Parathyroid adenoma (tissue), 2 donors: Measurements from ENCODE around the gene BHLHA15.

Experiments used
- H2AFZ ChIP-seq: fragments of 300-600 bp; sonication (generic); one replicate; pipeline ENCODE4 v1.7.0; 2017; ENCODE audit warnings: antibody characterized with exemption, mild to moderate bottlenecking
- H3K27ac ChIP-seq: fragments of 300-600 bp; sonication (generic); one replicate; pipeline ENCODE4 v1.7.0; 2017
- H3K27me3 ChIP-seq: fragments of 300-600 bp; sonication (generic); one replicate; pipeline ENCODE4 v1.7.0; 2017; ENCODE audit warnings: low read length; ENCODE audit not compliant: control insufficient read depth, insufficient read depth
- H3K36me3 ChIP-seq: fragments of 300-600 bp; sonication (generic); one replicate; pipeline ENCODE4 v1.7.0; 2017; ENCODE audit warnings: low read length; ENCODE audit not compliant: control insufficient read depth, insufficient read depth
- H3K4me1 ChIP-seq: fragments of 300-600 bp; sonication (generic); one replicate; pipeline ENCODE4 v1.7.0; 2017; ENCODE audit warnings: control low read depth
- H3K4me2 ChIP-seq: fragments of 300-600 bp; sonication (generic); one replicate; pipeline ENCODE4 v1.7.0; 2017; ENCODE audit warnings: low read length
- H3K4me3 ChIP-seq: fragments of 300-600 bp; sonication (generic); one replicate; pipeline ENCODE4 v1.7.0; 2017; ENCODE audit warnings: low read depth, low read length
- H3K79me2 ChIP-seq: fragments of 300-600 bp; sonication (generic); one replicate; pipeline ENCODE4 v1.7.0; 2017; ENCODE audit warnings: control low read depth
- H3K9ac ChIP-seq: fragments of 300-600 bp; sonication (generic); one replicate; pipeline ENCODE4 v1.7.0; 2017; ENCODE audit warnings: mild to moderate bottlenecking
- H3K9me3 ChIP-seq: fragments of 300-600 bp; sonication (generic); one replicate; pipeline ENCODE4 v1.7.0; 2017; ENCODE audit warnings: low read length; ENCODE audit not compliant: control insufficient read depth
- CTCF ChIP-seq: fragments of 300-600 bp; sonication (generic); IDR thresholded peaks from one replicate; pipeline ENCODE4 v1.7.0; 2017; ENCODE audit warnings: antibody characterized with exemption, mild to moderate bottlenecking
- donor health status: primary hyperparathyroidism.

BHLHA15 gene

DNA sequence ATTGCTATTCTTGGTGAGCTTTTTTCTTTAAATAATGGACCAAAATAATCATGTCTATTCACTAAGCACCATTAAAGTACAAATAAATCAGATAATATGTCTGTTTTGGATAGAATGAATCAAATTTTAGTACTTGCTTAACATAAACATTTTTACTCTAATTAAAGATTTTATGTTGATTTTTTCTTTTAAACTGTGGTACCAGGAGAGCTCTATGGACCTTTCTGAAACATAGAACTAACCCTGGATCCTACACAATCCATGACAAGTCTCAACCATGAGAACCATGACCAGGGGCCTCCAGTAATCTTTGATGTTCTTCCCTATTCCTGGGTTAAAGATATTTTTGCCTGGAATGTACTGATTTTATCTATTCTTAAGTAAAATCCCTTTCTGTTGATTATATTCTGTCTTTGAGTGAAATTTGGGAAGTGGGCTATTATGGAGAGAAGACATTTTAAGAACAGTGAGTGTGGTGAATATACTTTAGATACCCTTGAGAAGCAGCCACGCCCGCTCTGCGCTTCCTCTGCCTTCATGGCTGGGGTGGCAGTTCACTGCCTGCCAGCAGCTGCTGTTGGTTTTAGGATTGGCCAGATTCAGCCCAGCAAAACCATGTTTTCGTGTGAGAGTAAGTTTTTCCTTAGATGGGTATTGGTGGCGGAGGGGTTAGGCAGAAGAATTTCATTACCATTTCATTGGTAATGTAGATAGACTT lies 42.2 kb upstream of the BHLHA15 start:
- Histone ChIP-seq H3K79me2 (peaks cover 9% of the 10 kb centered on the region), H3K4me2 (no peak overlapping the region), H3K4me3 (no peak overlapping the region), H2AFZ (no peak overlapping the region), H3K27me3 (no peaks in the 10 kb centered on the region), H3K9ac (no peak overlapping the region), H3K27ac (no peak overlapping the region), H3K36me3 (no peaks in the 10 kb centered on the region), H3K9me3 (no peaks in the 10 kb centered on the region), H3K4me1 (peaks cover 7% of the 10 kb centered on the region)
- no peak for TF ChIP-seq CTCF

GRCh38 chr7:98170966-98171365 lies 40.3 kb upstream of the BHLHA15 start:
- Histone ChIP-seq H3K4me2 (no peak overlapping the region), H2AFZ (no peak overlapping the region), H3K4me3 (no peak overlapping the region), H3K4me1 (no peaks in the 10 kb centered on the region), H3K9ac (no peak overlapping the region), H3K27ac (no peak overlapping the region), H3K36me3 (no peaks in the 10 kb centered on the region), H3K27me3 (no peaks in the 10 kb centered on the region), H3K79me2 (peaks cover 9% of the 10 kb centered on the region), H3K9me3 (no peaks in the 10 kb centered on the region)
- no peak for TF ChIP-seq CTCF

DNA sequence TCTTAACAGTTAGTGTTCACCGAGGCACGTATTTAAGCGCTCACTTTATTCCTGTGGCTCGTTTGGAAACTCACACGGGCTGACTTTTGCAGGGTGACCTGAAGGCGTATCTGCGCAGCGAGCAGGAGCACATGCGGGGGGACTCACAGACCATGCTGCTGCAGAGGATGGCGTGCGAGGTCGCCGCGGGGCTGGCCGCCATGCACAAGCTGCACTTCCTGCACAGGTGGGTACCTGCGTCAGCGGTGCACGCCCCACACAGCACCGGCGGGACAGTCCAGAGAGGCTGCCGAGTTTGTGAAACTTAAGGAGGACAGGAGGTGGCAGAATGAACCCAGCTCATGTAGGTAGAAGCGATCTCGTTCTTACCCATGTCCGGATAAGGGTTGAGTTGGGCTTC lies 39.8 kb upstream of the BHLHA15 start:
- no peaks in the 10 kb centered on the region for H3K4me1 ChIP-seq
- no peak for TF ChIP-seq CTCF
- peaks cover 9% of the 10 kb centered on the region for H3K79me2 ChIP-seq

DNA sequence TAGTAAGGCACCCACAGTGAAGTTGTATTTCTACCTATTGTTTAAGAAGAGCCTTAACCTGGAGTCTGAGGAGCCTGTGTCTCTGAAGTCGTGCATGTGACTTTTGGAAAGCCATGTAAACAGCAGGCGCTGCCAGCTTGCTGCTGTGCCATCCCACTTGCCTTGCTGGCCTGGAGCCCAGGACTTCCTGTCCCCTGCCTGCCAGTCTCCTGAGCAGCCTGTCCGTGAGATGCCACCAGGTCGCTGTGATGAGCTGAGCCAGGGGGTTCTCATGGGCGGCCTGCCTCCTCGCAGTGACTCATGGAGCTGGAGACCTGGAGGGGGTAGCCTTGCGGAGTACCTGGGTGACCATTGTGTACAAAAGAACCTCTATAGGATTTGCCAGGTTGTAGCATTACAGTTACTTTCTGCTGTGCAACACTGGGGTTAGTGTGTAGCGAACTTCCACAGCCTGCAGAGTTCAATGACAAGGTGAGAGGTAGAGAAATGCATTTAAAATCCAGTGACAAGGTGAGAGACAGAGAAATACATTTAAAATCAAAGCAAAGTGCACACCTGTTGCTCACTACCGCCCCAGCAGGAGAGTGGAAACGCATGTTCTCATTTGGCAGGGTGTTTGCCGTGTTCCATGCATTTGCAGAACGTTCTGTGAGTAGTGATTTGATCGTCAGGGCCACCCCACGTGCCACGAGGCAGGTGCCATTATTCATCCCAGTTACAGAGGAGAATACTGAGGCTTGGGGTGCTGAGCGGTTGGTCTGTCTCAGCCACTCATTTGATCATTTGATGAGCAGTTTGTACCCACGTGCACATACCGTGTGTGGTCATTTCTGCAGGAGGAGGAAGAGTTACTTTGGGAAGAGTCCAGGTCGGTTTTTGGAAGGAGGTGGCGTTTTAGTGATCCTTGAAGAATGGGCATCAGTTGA lies 36.6 kb upstream of the BHLHA15 start:
- H3K27ac ChIP-seq: no peak overlapping the region
- no peak overlapping the region for H3K9ac ChIP-seq
- H3K4me2 ChIP-seq: no peak overlapping the region
- H3K36me3 ChIP-seq: no peaks in the 10 kb centered on the region
- H3K4me1 ChIP-seq: no peaks in the 10 kb centered on the region
- H3K27me3 ChIP-seq: no peaks in the 10 kb centered on the region
- H3K9me3 ChIP-seq: no peaks in the 10 kb centered on the region
- no peak for TF ChIP-seq CTCF
- peaks cover 4% of the 10 kb centered on the region for H3K79me2 ChIP-seq
- H2AFZ ChIP-seq: no peak overlapping the region
- H3K4me3 ChIP-seq: no peak overlapping the region

More for the DNA sequence above, 39.8 kb upstream of the BHLHA15 start:
- H3K9me3 ChIP-seq: no peaks in the 10 kb centered on the region
- H3K27ac ChIP-seq: no peak overlapping the region
- no peak overlapping the region for H2AFZ ChIP-seq
- H3K36me3 ChIP-seq: no peaks in the 10 kb centered on the region
- no peak overlapping the region for H3K4me2 ChIP-seq
- H3K27me3 ChIP-seq: no peaks in the 10 kb centered on the region
- no peak overlapping the region for H3K9ac ChIP-seq
- no peak overlapping the region for H3K4me3 ChIP-seq
